ENCODE results near the gene ISY1.

DNA sequence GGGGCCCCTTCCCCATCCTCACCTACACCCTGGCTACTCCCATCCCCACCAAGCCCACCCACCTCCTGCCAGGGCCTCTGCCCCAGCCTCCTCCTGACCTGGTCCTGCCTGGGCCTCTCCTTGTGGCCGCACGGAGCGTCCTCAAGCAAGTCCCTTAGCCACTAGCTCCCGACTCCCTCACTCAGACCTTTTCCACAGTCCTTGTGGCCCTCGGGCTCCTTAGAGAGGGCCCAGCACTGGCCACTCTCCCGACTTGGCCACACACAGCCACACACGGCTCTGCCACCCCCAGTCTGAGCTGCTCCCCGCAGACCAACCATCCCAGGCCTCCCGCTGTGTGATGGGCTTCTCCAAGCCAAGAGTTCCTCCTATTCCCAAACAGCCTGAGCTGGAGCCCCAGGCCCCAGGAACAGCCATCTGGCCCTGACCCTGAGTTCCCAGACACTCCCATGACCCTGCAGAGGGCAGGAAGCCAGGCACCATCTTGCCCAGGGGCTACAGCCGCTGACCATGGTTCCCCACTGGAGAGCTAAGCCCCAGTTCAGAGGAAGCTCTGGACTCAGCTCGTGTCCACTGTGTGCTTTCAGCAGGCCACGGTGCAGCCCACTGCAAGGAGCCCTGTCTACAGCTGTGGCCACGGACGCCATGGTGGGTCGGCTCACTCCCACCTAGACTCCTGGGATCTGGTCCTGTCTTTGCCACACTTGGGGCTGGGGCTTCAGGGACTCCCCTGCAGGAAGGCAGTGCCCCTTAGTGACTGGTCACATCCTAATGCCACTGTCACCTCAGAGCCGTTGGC, 32.3 kb downstream of the ISY1 start:
- TF ChIP-seq, protein P1, sequence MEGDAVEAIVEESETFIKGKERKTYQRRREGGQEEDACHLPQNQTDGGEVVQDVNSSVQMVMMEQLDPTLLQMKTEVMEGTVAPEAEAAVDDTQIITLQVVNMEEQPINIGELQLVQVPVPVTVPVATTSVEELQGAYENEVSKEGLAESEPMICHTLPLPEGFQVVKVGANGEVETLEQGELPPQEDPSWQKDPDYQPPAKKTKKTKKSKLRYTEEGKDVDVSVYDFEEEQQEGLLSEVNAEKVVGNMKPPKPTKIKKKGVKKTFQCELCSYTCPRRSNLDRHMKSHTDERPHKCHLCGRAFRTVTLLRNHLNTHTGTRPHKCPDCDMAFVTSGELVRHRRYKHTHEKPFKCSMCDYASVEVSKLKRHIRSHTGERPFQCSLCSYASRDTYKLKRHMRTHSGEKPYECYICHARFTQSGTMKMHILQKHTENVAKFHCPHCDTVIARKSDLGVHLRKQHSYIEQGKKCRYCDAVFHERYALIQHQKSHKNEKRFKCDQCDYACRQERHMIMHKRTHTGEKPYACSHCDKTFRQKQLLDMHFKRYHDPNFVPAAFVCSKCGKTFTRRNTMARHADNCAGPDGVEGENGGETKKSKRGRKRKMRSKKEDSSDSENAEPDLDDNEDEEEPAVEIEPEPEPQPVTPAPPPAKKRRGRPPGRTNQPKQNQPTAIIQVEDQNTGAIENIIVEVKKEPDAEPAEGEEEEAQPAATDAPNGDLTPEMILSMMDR (conservative IDR thresholded peaks at IDR 0.05; ENCODE audit: low read depth, low read length): no peak
- TF ChIP-seq RFX5 (IDR thresholded peaks at IDR 0.05; ENCODE audit: low read depth, low read length) (no peak), POLR2A (IDR thresholded peaks at IDR 0.05; ENCODE audit: low read depth, low read length) (no peak), MXI1 (IDR thresholded peaks at IDR 0.05; ENCODE audit: borderline replicate concordance, low read depth, low read length) (no peak), SMC3 (IDR thresholded peaks at IDR 0.05; ENCODE audit: low read depth, low read length) (no peak), MAFK (IDR thresholded peaks at IDR 0.05; ENCODE audit: low read depth, low read length) (no peak)
